ENCODE results near the gene CEP295NL.
"Not testable (repeated sequence)": the region's sequence is repeated elsewhere in the genome, so short reads cannot be mapped to it uniquely, and the experiment has no call there.

CEP295NL gene

GRCh38 chr17:78890498-78890897 is 12.5 kb downstream of the CEP295NL start:
- peak; percentile 97 for DNase-seq (ENCODE audit: low read depth, low spot score)
- H3K9ac ChIP-seq (ENCODE audit: insufficient read length) = no peak overlapping the region

GRCh38 chr17:78890096-78890495 is 12.9 kb downstream of the CEP295NL start:
- not testable (repeated sequence) for H3K9me3 ChIP-seq (ENCODE audit: low read depth, low read length); H3K9ac ChIP-seq (ENCODE audit: insufficient read length); DNase-seq (ENCODE audit: low read depth, low spot score); H3K36me3 ChIP-seq (ENCODE audit: insufficient read depth, low read length)
- Histone ChIP-seq H3K4me3 (peak overlapping the region; percentile 39; the same call in 1 of the 2 replicates), H3K27ac (peak overlapping the region; percentile 91)

More at GRCh38 chr17:78890498-78890897, 12.5 kb downstream of the CEP295NL start:
- Histone ChIP-seq H3K4me3 (peak overlapping the region; percentile 63), H3K9me3 (ENCODE audit: low read depth, low read length) (no peaks in the 10 kb centered on the region), H3K27ac (peak overlapping the region; percentile 91), H3K36me3 (ENCODE audit: insufficient read depth, low read length) (no peaks in the 10 kb centered on the region)
- TF ChIP-seq FOXP2 (optimal IDR thresholded peaks at IDR 0.05; ENCODE audit: control extremely low read depth, extremely low read length, insufficient read depth) (peak; percentile 97), EZH2 (IDR thresholded peaks at IDR 0.05) (no peak), POLR2AphosphoS5 (IDR thresholded peaks at IDR 0.05; ENCODE audit: borderline replicate concordance, low read depth, low read length) (peak; percentile 56)

DNA sequence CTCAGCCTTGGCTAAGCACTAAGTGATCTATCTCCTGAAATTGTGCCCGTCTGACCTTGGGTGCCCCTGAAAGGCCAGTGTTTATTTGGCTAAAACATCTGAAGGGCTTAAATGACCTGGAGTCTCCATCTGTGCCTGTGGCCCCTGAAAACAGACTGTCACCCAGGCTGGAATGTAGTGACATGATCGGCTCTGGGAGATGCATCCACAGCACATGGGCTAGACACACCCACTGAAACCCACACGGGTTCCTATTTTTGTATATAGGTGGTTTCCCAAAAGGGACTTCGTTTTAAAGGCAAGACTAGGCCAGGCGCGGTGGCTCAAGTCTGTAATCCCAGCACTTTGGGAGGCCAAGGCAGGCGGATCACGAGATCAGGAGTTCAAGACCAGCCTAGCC is 13.5 kb downstream of the CEP295NL start:
- no peak overlapping the region for H3K9ac ChIP-seq (ENCODE audit: insufficient read length)
- no peaks in the 10 kb centered on the region for H3K36me3 ChIP-seq (ENCODE audit: insufficient read depth, low read length)
- TF ChIP-seq EZH2 (IDR thresholded peaks at IDR 0.05) = no peak
- no peak for TF ChIP-seq FOXP2 (optimal IDR thresholded peaks at IDR 0.05; ENCODE audit: control extremely low read depth, extremely low read length, insufficient read depth)
- TF ChIP-seq POLR2AphosphoS5 (IDR thresholded peaks at IDR 0.05; ENCODE audit: borderline replicate concordance, low read depth, low read length) = no peak
- H3K9me3 ChIP-seq (ENCODE audit: low read depth, low read length) = no peaks in the 10 kb centered on the region
- DNase-seq (ENCODE audit: low read depth, low spot score) = no peak
- peak overlapping the region; percentile 91 for H3K27ac ChIP-seq
- H3K4me3 ChIP-seq = no peak overlapping the region

GRCh38 chr17:78888941-78889518 is 14.0 kb downstream of the CEP295NL start:
- Histone ChIP-seq H3K9ac (ENCODE audit: insufficient read length) (no peak overlapping the region), H3K36me3 (ENCODE audit: insufficient read depth, low read length) (no peaks in the 10 kb centered on the region), H3K4me3 (no peak overlapping the region), H3K27ac (peak overlapping the region; percentile 91), H3K9me3 (ENCODE audit: low read depth, low read length) (no peaks in the 10 kb centered on the region)
- DNase-seq (ENCODE audit: low read depth, low spot score) = no peak
- TF ChIP-seq EZH2 (IDR thresholded peaks at IDR 0.05) = no peak
- TF ChIP-seq POLR2AphosphoS5 (IDR thresholded peaks at IDR 0.05; ENCODE audit: borderline replicate concordance, low read depth, low read length) = no peak
- TF ChIP-seq FOXP2 (optimal IDR thresholded peaks at IDR 0.05; ENCODE audit: control extremely low read depth, extremely low read length, insufficient read depth) = no peak

DNA sequence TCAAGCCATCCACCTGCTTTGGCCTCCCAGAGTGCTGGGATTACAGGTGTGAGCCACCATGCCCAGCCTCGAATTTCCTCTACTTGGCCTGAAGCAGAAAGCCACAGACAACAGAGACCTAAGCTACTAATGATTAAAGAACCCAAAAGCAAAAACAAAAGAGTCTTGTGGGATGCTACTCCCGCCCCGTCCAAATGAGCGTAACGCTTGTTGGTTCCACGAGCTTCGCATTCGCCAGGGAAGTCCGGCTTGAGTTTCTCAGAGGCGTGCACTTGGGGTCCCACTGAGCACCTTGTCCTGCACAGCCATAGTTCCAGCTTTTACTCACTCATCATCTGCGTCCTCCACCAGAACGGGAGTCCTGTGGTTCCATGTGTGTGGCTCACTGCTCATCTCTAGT is 16.0 kb downstream of the CEP295NL start:
- Histone ChIP-seq H3K27ac (no peak overlapping the region), H3K4me3 (no peak overlapping the region), H3K9me3 (ENCODE audit: low read depth, low read length) (no peaks in the 10 kb centered on the region), H3K36me3 (ENCODE audit: insufficient read depth, low read length) (no peaks in the 10 kb centered on the region), H3K9ac (ENCODE audit: insufficient read length) (no peak overlapping the region)
- TF ChIP-seq POLR2AphosphoS5 (IDR thresholded peaks at IDR 0.05; ENCODE audit: borderline replicate concordance, low read depth, low read length) (no peak), FOXP2 (optimal IDR thresholded peaks at IDR 0.05; ENCODE audit: control extremely low read depth, extremely low read length, insufficient read depth) (no peak)
- DNase-seq (ENCODE audit: low read depth, low spot score) = no peak

- Histone ChIP-seq H3K4me3 (no peak overlapping the region), H3K9ac (ENCODE audit: insufficient read length) (no peak overlapping the region), H3K27ac (no peak overlapping the region), H3K36me3 (ENCODE audit: insufficient read depth, low read length) (no peaks in the 10 kb centered on the region), H3K9me3 (ENCODE audit: low read depth, low read length) (no peaks in the 10 kb centered on the region)
- TF ChIP-seq POLR2AphosphoS5 (IDR thresholded peaks at IDR 0.05; ENCODE audit: borderline replicate concordance, low read depth, low read length) (no peak), EZH2 (IDR thresholded peaks at IDR 0.05) (no peak), FOXP2 (optimal IDR thresholded peaks at IDR 0.05; ENCODE audit: control extremely low read depth, extremely low read length, insufficient read depth) (no peak)
- no peak for DNase-seq (ENCODE audit: low read depth, low spot score)
Measured at GRCh38 chr17:78885956-78886355, 17.0 kb downstream of the CEP295NL start.

DNA sequence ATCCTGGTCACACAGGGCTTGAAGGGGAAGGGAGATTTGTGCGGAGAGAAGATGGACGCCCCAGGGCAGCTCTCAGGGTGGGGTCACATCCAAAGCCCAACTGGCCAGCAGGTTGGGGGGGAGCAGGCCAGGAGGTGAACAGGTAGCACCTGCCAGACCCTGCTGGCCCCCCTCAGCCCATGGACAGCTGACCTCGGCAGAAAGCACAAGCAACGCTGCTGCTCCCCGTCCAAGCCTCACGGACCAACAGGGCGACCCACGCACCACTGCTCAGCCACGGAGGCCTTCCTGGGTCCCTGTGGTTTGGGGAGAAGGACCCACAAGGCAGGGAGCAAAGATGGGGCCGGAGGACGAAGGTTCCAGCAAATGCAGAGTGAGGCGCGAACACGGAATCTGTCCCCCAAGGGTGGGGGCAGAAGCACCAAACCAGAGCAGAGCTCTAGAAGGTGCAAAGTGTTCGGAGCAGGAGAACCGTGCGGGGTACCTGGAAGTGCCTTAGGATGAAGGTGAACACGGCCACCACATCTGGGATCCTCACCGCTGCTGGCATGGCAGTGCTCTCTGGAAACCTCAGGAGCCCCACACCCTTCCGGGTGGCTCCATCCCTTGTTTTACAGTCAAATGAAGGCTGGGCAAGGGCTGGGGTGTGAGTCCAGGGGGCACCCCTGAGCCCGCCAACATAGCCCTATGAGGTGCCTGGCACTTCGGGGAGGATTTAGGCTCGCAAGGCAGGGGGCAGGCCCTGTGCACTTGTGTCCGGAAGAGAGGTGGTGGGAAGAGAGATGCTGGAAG is 17.9 kb downstream of the CEP295NL start:
- Histone ChIP-seq H3K36me3 (ENCODE audit: insufficient read depth, low read length) (no peaks in the 10 kb centered on the region), H3K27ac (no peak overlapping the region), H3K9me3 (ENCODE audit: low read depth, low read length) (no peaks in the 10 kb centered on the region), H3K4me3 (no peak overlapping the region), H3K9ac (ENCODE audit: insufficient read length) (no peak overlapping the region)
- DNase-seq (ENCODE audit: low read depth, low spot score) = no peak
- TF ChIP-seq EZH2 (IDR thresholded peaks at IDR 0.05) (no peak), FOXP2 (optimal IDR thresholded peaks at IDR 0.05; ENCODE audit: control extremely low read depth, extremely low read length, insufficient read depth) (no peak), POLR2AphosphoS5 (IDR thresholded peaks at IDR 0.05; ENCODE audit: borderline replicate concordance, low read depth, low read length) (no peak)

- no peak for DNase-seq (ENCODE audit: low read depth, low spot score)
- Histone ChIP-seq H3K9me3 (ENCODE audit: low read depth, low read length) (no peaks in the 10 kb centered on the region), H3K9ac (ENCODE audit: insufficient read length) (no peak overlapping the region), H3K27ac (no peak overlapping the region), H3K36me3 (ENCODE audit: insufficient read depth, low read length) (no peaks in the 10 kb centered on the region), H3K4me3 (no peak overlapping the region)
- TF ChIP-seq FOXP2 (optimal IDR thresholded peaks at IDR 0.05; ENCODE audit: control extremely low read depth, extremely low read length, insufficient read depth) (no peak), EZH2 (IDR thresholded peaks at IDR 0.05) (no peak), POLR2AphosphoS5 (IDR thresholded peaks at IDR 0.05; ENCODE audit: borderline replicate concordance, low read depth, low read length) (no peak)
Measured at GRCh38 chr17:78884148-78884825, 18.7 kb downstream of the CEP295NL start.

Data from SK-N-MC (cell line).